ENCODE measurements around the gene SPTAN1.

DNA sequence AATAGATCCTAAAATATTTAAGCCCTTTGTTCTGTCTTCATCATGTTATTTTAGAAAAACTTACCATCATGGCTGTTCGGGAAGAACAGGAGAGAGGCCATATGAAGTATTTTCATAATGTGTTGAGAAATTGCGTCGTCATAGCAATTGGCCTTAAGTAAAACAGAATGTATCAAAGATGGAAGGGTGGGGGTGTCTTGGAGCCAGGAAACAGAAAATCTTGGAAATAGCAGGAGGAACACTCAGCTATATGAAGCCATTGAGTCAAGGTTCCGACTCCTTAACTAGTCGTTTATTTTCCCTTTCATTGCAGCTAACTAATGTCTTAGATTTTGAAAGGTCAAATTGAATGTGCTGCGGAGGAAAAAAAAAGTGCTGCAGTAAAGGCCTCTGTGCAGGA lies 1.3 kb downstream of the SPTAN1 start:
- no peak for TF ChIP-seq POLR2A (IDR thresholded peaks at IDR 0.05)
- TF ChIP-seq, protein P1, sequence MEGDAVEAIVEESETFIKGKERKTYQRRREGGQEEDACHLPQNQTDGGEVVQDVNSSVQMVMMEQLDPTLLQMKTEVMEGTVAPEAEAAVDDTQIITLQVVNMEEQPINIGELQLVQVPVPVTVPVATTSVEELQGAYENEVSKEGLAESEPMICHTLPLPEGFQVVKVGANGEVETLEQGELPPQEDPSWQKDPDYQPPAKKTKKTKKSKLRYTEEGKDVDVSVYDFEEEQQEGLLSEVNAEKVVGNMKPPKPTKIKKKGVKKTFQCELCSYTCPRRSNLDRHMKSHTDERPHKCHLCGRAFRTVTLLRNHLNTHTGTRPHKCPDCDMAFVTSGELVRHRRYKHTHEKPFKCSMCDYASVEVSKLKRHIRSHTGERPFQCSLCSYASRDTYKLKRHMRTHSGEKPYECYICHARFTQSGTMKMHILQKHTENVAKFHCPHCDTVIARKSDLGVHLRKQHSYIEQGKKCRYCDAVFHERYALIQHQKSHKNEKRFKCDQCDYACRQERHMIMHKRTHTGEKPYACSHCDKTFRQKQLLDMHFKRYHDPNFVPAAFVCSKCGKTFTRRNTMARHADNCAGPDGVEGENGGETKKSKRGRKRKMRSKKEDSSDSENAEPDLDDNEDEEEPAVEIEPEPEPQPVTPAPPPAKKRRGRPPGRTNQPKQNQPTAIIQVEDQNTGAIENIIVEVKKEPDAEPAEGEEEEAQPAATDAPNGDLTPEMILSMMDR (IDR thresholded peaks at IDR 0.05) = no peak

All from testis (tissue), 2 donors.